HG02571 (cell line): Measurements from ENCODE around the gene ZNF277.

Source experiments
- ATAC-seq: cut with Tn5 transposase; IDR thresholded peaks from one replicate; pipeline ENCODE4 v1.9.1; 2021; ENCODE audit warnings: mild to moderate bottlenecking, moderate library complexity; ENCODE audit not compliant: unreplicated experiment

The ZNF277 gene

GRCh38 chr7:112184455-112184854 lies 22.0 kb upstream of the ZNF277 start:
- ATAC-seq = no peak

DNA sequence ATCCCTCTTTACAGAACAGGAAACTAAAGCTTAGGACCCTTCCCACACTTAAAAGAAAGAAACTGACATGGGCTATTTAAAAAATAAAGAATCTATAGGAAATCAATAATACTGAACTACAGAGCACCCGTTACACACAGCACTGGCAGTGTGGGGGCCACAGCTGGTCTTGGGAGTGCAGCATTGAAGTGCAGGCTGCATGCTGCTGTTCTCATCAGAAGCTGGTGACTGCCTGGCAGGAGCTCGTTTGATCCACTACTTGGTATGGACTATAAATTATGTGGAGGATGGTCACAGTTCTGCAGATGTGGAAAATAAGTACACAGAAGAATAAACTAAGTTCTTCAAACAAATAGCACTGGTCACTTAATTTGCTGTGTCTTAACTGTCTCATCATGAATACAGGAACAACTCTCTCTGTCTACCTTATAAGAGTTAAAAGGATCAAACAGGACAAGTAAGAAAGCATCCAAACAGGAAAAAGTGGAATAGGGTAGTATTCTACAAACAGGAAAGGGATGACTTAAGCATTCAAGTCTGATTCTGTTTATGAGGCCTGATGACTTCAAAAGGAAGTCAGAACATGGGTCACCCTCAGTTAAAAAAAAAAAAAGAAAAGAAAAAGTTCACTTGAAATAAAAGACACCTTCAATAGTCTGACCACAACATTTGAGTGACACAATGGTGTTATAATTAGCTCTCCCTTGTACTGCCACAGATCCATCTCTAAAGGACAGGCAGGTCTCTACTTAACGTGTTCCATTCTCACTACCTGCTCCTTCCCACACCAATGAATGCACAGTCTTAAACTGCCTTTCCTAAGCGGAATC lies 21.3 kb upstream of the ZNF277 start:
- ATAC-seq = no peak

- ATAC-seq = no peak
Measured at GRCh38 chr7:112186300-112186699, 20.2 kb upstream of the ZNF277 start.

- ATAC-seq = no peak
Measured at GRCh38 chr7:112188257-112188656, 18.2 kb upstream of the ZNF277 start.

DNA sequence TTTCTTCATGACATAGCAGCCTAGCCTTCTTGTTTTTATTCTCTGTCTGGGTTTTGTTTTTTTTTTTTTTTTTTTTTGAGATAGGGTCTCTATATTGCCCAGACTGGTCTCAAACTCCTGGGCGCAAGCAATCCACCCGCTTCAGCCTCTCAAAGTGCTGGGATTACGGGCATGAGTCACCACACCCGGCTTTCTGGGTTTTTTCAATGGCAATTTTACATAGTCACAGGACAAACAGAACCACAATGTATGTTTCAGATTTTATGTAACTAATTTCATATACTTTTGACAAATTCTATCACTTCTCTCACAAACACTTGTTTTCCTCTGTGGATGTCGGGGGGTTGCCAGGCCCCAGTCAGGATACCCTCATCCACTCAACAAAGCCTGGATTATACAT lies 16.8 kb upstream of the ZNF277 start:
- no peak for ATAC-seq

DNA sequence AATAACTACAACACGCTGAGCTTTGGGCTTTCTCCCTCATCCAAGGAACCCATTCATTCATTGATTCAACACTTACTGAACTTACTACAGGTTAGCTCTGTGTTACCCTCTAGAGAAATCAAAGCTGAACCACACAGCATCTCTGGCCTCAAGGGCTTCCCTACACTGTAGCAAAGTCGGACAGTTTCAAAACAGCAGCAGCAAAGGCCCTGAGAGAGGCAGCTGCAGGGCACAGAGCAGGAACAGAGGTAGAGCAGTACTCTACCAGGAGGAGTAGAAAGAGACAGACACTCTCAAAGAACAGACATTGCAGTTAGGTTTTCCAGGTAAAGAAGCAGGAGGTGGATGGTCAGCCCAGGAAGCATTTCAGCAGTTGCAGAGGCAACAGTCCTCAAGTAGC lies 16.4 kb upstream of the ZNF277 start:
- no peak for ATAC-seq

GRCh38 chr7:112192236-112193154 lies 14.0 kb upstream of the ZNF277 start:
- no peak for ATAC-seq

DNA sequence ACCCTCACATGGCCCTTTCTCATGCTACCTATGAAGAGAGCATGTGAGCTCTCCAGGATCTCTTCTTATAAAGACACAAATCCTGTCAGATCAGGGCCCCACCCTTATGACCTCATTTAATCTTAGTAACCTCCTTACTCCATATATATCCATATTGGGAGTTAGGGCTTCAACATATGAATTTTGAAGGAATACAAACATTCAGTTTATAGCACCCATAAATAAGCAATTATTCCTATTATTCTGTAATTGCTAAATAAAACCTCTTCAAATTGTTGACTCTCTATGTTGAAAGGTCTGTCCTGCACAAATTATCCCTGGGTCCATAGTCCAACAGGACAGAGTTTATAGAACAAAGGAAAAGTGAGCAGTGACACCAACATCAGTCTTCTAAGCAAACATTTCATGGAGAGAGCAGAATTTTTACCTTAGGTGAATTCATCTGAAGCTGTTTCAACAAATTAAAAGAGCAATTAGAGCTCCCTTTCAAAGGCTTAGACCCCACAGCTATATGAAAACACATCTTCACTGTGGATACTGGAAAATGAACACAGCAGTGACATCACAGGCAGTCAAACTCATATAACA lies 12.5 kb upstream of the ZNF277 start:
- no peak for ATAC-seq

DNA sequence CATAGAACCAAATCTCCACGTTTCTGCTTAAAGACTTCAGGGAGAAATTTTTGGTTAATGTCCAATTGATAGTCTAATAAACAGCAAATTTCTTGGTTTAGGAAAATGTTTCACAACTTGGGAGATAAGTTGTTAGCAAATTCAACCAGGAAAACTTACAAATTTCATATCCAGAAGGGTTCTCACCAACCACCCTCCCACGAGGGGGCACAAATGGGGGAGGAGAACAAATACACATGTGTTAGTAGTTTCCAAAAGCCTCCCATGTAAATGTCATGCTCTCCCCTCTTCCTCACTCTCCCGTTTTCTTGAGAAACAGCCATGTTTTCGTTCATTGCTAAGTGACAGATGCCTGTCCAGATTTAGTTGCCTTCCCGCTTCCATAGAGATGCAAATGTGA lies 10.8 kb upstream of the ZNF277 start:
- no peak for ATAC-seq

DNA sequence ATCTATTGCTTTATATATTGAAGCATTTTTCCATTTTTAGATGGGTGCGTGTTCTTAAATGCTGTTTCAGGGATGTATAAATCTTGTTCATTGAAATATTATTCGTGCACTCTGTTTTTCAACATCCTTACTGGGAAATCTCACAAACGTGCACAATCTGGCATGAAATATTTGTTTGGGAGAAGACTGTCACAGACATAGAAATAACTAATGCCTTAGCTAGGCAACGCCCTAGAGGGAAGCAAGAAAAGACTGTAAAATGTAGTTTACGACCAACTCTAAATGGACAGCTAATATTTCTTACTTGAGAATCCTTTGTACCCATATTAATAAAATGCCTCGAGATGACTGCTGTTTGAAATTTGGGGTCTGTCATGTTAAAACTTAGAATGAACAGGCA lies 9.2 kb upstream of the ZNF277 start:
- ATAC-seq = no peak

DNA sequence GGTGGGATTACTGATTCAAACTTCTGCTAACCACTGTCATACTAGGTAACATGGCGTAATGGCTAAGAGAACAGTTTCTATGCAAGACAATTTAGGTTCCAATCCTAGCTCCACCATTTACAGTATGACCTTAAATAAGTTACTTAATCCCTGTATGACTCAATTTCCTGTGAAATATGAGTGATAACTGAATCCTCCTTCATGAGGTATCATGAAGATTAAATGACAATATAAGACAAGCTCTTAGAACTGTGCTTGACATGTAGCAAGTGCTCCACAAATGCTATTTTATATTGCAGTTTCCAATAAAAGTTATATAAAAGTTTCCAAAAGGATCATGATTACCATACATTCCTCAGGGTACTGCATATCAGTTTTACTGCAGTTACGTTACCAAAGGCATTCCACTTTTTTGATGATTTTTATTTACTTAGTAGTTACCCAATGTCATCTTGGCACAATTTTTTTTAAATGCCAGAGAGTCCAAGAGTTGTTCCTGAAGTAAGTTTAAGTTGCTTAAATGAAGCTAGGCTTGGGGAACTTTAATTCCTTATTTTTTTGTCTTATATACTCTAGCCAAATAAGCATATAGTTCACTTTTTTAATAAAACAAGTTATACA lies 7.3 kb upstream of the ZNF277 start:
- ATAC-seq = no peak

GRCh38 chr7:112199672-112200071 lies 6.8 kb upstream of the ZNF277 start:
- no peak for ATAC-seq

GRCh38 chr7:112201411-112201810 lies 5.1 kb upstream of the ZNF277 start:
- no peak for ATAC-seq

DNA sequence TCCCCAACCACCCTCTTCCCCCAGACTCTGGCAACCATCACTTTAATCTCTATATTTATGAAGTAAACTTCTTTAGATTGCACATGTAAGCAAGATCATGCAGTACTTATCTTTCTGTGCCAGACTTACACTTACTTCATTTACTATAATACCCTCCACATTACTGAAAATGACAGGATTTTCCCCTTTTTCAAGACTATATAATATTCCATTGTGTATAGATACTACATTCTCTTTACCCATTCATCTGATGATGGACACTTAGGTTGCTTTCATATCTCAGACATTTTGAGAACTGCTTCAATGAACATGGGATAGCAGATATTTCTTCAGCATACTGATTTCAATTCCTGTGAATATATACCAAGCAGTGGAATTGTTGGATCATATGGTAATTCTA lies 4.7 kb upstream of the ZNF277 start:
- no peak for ATAC-seq

DNA sequence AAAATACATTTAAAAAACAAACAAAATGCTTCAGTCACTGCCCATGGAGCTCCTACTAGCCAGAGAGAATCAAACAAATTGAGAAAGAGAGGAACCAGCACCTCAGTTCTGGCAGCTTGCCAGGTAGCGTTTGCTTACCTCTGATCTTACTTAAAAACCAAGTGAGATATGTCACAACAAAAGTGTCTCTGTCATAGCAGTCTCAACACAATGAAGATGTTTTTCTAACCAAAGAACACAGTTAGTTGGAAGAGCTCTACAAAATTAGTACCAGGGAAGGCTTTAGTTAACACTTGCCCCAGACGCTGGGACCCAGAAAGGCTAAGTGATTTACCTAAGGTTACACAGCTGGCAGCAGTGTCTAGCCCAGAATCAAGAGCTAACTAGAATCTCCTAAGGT lies 3.7 kb upstream of the ZNF277 start:
- ATAC-seq = no peak

GRCh38 chr7:112203365-112203739 lies 3.1 kb upstream of the ZNF277 start:
- ATAC-seq = no peak

DNA sequence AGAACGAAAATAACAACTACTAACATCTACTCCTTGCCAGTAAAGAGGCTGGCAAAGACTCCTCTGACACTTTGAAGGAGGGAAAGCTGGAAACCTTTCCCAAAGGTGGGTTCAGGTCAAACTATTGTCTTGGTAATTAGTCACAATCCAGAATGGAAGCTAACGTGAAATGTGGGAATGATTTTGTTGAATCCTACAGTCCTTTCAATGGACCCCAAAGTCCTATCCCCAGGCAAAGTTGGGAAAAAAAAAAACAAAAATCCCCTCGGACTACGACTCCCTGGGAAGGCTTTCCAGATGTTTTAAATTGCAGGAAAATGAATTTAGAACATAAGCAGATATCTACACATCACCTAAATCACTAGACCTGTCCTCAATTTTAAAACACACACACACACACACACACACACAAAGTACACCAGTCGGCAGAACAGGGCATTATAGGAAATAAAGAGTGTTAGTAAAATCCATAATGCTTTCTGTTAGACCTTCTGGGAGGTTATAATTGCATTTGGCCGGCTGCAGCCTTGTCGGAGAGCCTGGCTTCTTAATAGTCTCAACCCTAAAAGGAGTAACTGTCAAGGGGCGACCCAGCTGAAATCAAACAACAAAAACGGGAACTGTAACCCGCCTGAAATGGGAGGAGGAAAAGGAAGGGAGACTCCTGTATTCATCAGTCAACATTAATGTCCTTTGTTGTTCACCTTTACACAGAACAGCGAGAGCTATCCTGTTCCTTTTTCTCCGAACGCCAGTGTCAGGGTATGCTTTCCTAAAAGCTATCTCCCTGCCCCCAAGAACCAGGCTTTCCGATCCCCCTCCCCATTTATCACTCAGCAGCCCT lies 1.8 kb upstream of the ZNF277 start:
- no peak for ATAC-seq

DNA sequence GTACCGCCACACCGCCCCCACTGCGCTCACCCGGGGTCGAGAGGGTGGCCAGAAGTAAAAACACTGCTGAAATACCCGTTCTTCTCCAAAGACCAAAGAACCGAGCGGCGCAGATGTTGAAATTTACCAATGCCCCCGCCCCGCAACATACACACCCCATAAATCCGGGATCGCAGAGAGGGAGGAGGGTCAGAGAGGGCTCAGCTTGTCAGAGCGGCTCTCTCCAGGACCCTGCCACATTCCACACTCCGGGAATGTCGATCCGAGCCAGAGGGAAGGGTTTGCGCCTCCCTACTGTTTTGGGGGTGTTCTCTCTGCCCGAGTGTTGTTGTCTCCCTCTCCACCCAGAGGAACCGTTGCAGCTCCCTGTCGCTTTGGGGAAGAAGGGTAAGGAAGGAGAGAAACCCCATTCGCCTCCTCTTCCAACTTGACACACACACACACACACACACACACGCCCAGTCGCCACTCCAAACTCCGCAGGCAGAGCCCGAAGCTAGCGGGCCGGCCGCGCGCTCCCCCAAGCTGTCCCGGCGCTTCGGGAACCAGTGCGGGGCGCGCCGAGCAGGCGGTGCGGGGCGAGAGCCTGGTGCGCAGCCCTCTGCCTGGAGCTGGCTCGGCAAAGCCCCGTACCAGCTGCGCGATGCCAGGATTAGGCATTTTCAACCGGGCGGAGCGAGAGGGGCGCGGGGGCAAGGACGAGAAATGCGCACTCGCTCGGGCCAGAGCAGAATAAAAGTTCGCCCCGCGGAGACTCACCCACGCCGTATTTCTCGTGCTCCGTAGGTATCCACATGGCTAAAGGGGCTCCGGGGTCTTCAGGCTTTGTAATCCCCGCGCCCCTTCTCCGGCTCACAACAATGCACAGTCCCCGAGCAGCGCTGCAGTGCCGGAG lies 905 bp upstream of the ZNF277 start:
- peak; percentile 8 for ATAC-seq

DNA sequence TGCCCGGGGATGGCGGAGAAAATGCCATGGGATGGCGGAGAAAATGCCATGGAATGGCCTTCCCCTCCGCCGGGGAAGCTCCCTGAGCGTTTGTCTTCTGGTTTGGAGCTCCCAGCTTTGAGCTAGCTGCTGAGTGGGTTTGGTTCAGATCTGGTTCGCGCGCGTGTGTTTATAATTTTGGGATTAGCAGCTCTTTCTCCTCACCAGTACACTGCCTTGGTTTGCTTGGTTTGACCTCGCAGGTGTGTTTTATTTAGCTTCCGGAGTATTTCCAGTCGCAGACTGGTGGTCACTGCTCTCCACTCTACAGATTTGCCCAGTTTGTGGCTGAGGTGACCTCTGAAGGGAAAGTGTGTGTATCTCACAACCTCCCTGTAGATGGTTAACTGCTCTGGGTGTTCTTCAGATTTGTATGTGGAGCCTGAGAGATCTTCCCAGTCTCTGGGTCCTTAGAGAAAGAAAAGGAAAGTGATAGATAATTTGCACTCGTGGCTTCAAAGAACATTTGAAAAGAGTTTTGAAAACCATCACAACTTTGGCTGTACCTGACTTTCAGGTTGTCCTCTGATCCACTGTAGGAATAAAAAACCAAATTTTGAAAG lies 597 bp downstream of the ZNF277 start:
- no peak for ATAC-seq
